GM18511 (cell line): Measurements from ENCODE around the gene HHIP.
"Not testable (repeated sequence)": the region's sequence is repeated elsewhere in the genome, so short reads cannot be mapped to it uniquely, and the experiment has no call there.

Source experiments
- ATAC-seq: cut with Tn5 transposase; IDR thresholded peaks from one replicate; pipeline ENCODE4 v1.9.1; 2021; ENCODE audit warnings: mild to moderate bottlenecking, moderate library complexity; ENCODE audit not compliant: unreplicated experiment

Gene HHIP

GRCh38 chr4:144748814-144749555, 103.0 kb downstream of the HHIP start:
- no peak for ATAC-seq

GRCh38 chr4:144750348-144750747, 104.4 kb downstream of the HHIP start:
- ATAC-seq: no peak

- ATAC-seq: no peak
Measured at GRCh38 chr4:144754562-144755410, 108.8 kb downstream of the HHIP start.

GRCh38 chr4:144757969-144758368, 112.0 kb downstream of the HHIP start:
- no peak for ATAC-seq

- not testable (repeated sequence) for ATAC-seq
Measured at GRCh38 chr4:144768809-144769208, 122.9 kb downstream of the HHIP start.

- ATAC-seq: no peak
Measured at GRCh38 chr4:144778364-144778763, 132.4 kb downstream of the HHIP start.

GRCh38 chr4:144782345-144782744, 136.4 kb downstream of the HHIP start:
- no peak for ATAC-seq

- ATAC-seq: no peak
Measured at GRCh38 chr4:144785961-144786360, 140.0 kb downstream of the HHIP start.

GRCh38 chr4:144787365-144788258, 141.7 kb downstream of the HHIP start:
- peak; percentile 83 for ATAC-seq

GRCh38 chr4:144788469-144788868, 142.5 kb downstream of the HHIP start:
- ATAC-seq: no peak

- not testable (repeated sequence) for ATAC-seq
Measured at GRCh38 chr4:144791933-144792332, 146.0 kb downstream of the HHIP start.
